Activated CD4-positive, alpha-beta T cell treated with anti-CD3 and anti-CD28 coated beads for 36 hours (primary cell): ENCODE measurements around the gene WDFY3. TPM values are rescaled to one million over a fixed set of nuclear protein-coding genes. Genes with fewer than 3 reads are reported as not detected.
"Not testable (repeated sequence)": the region's sequence is repeated elsewhere in the genome, so short reads cannot be mapped to it uniquely, and the experiment has no call there.

Source experiments
- ATAC-seq: fragments of 200-7000 bp; cut with Tn5 transposase; one replicate; pipeline ENCODE4 v1.10.0; 2021; ENCODE audit warnings: mild to moderate bottlenecking, moderate library complexity
- CTCF ChIA-PET: fragments of 350-600 bp; sonication (Branson Sonifier 250); formaldehyde crosslinking; loops from one replicate; lab custom pipeline; 2021; ENCODE audit warnings: antibody characterized with exemption; lab: Charles Lee
- POLR2A ChIA-PET: fragments of 350-600 bp; sonication (Branson Sonifier 250); formaldehyde crosslinking; loops from one replicate; lab custom pipeline; 2021; ENCODE audit warnings: antibody characterized with exemption, inconsistent platforms; lab: Charles Lee
- DNase-seq: peaks from one replicate; pipeline ENCODE4 v3.0.0-alpha.2; 2020
- H3K27ac Mint-ChIP-seq: one replicate; pipeline ENCODE4 v1.8.0; 2021; ENCODE audit warnings: mixed read lengths
- H3K27me3 Mint-ChIP-seq: one replicate; pipeline ENCODE4 v1.8.0; 2021; ENCODE audit warnings: mixed read lengths
- H3K36me3 Mint-ChIP-seq: one replicate; pipeline ENCODE4 v1.8.0; 2021; ENCODE audit warnings: low read depth, mixed read lengths
- H3K4me1 Mint-ChIP-seq: one replicate; pipeline ENCODE4 v1.8.0; 2021; ENCODE audit warnings: mixed read lengths
- H3K4me3 Mint-ChIP-seq: one replicate; pipeline ENCODE4 v1.8.0; 2021; ENCODE audit warnings: mild to moderate bottlenecking, moderate library complexity, mixed read lengths
- H3K9me3 Mint-ChIP-seq: one replicate; pipeline ENCODE4 v1.8.0; 2021; ENCODE audit warnings: low read depth, mixed read lengths
- intact Hi-C, 2 experiments: fragments of 100-400 bp; cut with DNase I in 1 of 2; cut with micrococcal nuclease in 1 of 2; formaldehyde crosslinking; loops; one replicate each; pipeline versions ENCODE4 v1.14.2 to v1.15.1; 2022 to 2024; cut with DNase I, micrococcal nuclease
- total RNA-seq, 2 experiments: library from RNA; stranded (reverse); gene quantifications; one replicate each; pipeline ENCODE4 v1.2.3, GENCODE V29; 2021

Gene WDFY3
- total RNA-seq, 2 experiments from 2014 or later: 1.8 to 2.3 TPM

- Mint-ChIP-seq H3K27me3 (peaks cover 2% of the 10 kb centered on the region), H3K4me1 (no peaks in the 10 kb centered on the region), H3K4me3 (no peak overlapping the region), H3K27ac (no peak overlapping the region), H3K9me3 (no peaks in the 10 kb centered on the region), H3K36me3 (no peaks in the 10 kb centered on the region)
- POLR2A ChIA-PET: no interaction called here
- no peak for ATAC-seq
- no peak for DNase-seq
- CTCF ChIA-PET: no interaction called here
- intact Hi-C loops: no loop called here
Observed at GRCh38 chr4:84848432-84848831, 118.1 kb downstream of the WDFY3 start.

DNA sequence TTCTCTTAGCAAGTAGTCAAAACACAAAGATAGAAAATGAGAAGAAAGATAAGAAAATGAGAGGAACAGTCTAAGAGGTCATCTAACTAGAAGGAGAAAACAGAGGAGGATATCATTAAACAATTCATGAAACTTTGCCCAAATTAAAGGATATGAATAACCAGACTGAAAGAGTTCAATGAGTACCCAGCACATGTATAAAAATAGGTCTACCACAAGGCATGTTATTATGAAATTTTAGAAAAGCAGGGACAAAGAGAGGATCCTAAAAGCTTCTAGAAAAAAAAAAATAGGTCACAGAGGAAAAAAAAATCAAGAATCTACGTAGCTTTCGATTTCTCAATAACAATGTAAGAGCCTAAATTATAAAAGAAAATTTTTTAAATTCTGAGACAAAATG, 118.5 kb downstream of the WDFY3 start:
- DNase-seq (no peak), ATAC-seq (no peak)
- ChIA-PET CTCF (no interaction called here), POLR2A (interaction anchor here (0.7 kb wide), 1 partner anchor 1064 kb away, joined by 5 read pairs; no protein-coding TSS in a partner anchor)
- no peaks in the 10 kb centered on the region for H3K4me1 Mint-ChIP-seq
- H3K36me3 Mint-ChIP-seq: no peaks in the 10 kb centered on the region
- no peak overlapping the region for H3K27ac Mint-ChIP-seq
- intact Hi-C loops: no loop called here
- H3K27me3 Mint-ChIP-seq: peaks cover 2% of the 10 kb centered on the region
- H3K9me3 Mint-ChIP-seq: no peaks in the 10 kb centered on the region
- H3K4me3 Mint-ChIP-seq: no peak overlapping the region

- Mint-ChIP-seq H3K4me1 (no peaks in the 10 kb centered on the region), H3K27me3 (peaks cover 2% of the 10 kb centered on the region), H3K27ac (no peak overlapping the region), H3K4me3 (no peak overlapping the region), H3K9me3 (no peaks in the 10 kb centered on the region), H3K36me3 (no peaks in the 10 kb centered on the region)
- CTCF ChIA-PET: interaction anchor here (0.9 kb wide), 1 partner anchor 203 kb away, joined by 4 read pairs; no protein-coding TSS in a partner anchor
- POLR2A ChIA-PET: no interaction called here
- ATAC-seq: no peak
- intact Hi-C loops: no loop called here
- DNase-seq: no peak
Observed at GRCh38 chr4:84846985-84847384, 119.5 kb downstream of the WDFY3 start.

DNA sequence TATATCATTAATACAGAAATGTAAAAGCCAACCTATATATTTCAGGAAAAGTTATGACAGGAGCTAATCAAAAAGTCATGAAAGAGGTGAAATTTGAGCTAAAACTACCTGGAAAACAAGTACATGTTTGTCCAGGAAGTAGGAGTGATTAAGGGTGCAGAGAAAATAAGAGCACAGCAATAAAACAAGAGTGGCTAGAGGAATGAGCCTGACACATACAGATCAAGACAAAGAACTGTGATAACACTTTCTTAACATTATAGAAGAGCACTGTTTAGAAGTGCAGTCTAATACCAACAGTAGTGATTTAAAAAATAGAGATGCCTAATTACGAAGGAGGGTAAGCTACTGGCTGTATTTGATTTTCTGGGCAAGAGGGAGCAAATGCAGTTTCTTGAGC, 125.1 kb downstream of the WDFY3 start:
- Mint-ChIP-seq H3K27me3 (no peaks in the 10 kb centered on the region), H3K36me3 (no peaks in the 10 kb centered on the region), H3K4me1 (no peaks in the 10 kb centered on the region), H3K27ac (no peak overlapping the region), H3K9me3 (no peaks in the 10 kb centered on the region), H3K4me3 (no peak overlapping the region)
- intact Hi-C loops: no loop called here
- ChIA-PET POLR2A (no interaction called here), CTCF (no interaction called here)
- no peak for ATAC-seq
- DNase-seq: no peak

- no peaks in the 10 kb centered on the region for H3K4me1 Mint-ChIP-seq
- no peaks in the 10 kb centered on the region for H3K27me3 Mint-ChIP-seq
- no peaks in the 10 kb centered on the region for H3K9me3 Mint-ChIP-seq
- ATAC-seq: no peak
- H3K36me3 Mint-ChIP-seq: no peaks in the 10 kb centered on the region
- CTCF ChIA-PET: no interaction called here
- intact Hi-C loops: no loop called here
- no peak overlapping the region for H3K27ac Mint-ChIP-seq
- POLR2A ChIA-PET: no interaction called here
- no peak for DNase-seq
- no peak overlapping the region for H3K4me3 Mint-ChIP-seq
Observed at GRCh38 chr4:84837751-84838150, 128.7 kb downstream of the WDFY3 start.

DNA sequence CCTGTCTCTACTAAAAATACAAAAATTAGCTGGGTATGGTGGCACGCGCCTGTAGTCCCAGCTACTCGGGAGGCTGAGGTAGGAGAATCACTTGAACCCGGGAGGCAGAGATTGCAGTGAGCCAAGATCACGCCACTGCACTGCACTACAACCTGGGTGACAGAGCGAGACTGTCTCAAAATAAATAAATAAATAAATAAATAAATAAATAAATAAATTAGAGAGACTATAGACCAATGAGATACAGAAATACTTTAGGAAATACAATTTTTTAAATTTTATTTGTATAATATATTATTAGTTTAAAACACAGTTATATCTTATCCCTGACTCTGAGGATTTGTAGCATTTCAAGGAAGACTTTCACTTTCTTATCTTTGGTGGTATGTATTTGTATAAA, 136.9 kb downstream of the WDFY3 start:
- H3K9me3 Mint-ChIP-seq, ATAC-seq, H3K4me3 Mint-ChIP-seq, POLR2A ChIA-PET, H3K36me3 Mint-ChIP-seq, H3K27me3 Mint-ChIP-seq, intact Hi-C loops, H3K4me1 Mint-ChIP-seq, DNase-seq, H3K27ac Mint-ChIP-seq, CTCF ChIA-PET: not testable (repeated sequence)

GRCh38 chr4:84826681-84827080, 139.8 kb downstream of the WDFY3 start:
- H3K4me3 Mint-ChIP-seq: no peak overlapping the region
- no peaks in the 10 kb centered on the region for H3K27me3 Mint-ChIP-seq
- no peak overlapping the region for H3K27ac Mint-ChIP-seq
- no peak for DNase-seq
- ChIA-PET CTCF (no interaction called here), POLR2A (no interaction called here)
- no peaks in the 10 kb centered on the region for H3K36me3 Mint-ChIP-seq
- no peaks in the 10 kb centered on the region for H3K9me3 Mint-ChIP-seq
- ATAC-seq: no peak
- intact Hi-C loops: no loop called here
- no peaks in the 10 kb centered on the region for H3K4me1 Mint-ChIP-seq

- ATAC-seq (no peak), DNase-seq (no peak)
- Mint-ChIP-seq H3K4me3 (no peak overlapping the region), H3K9me3 (no peaks in the 10 kb centered on the region), H3K27ac (no peak overlapping the region), H3K27me3 (no peaks in the 10 kb centered on the region), H3K36me3 (no peaks in the 10 kb centered on the region), H3K4me1 (no peaks in the 10 kb centered on the region)
- CTCF ChIA-PET: no interaction called here
- intact Hi-C loops: no loop called here
- POLR2A ChIA-PET: no interaction called here
Observed at GRCh38 chr4:84825701-84826341, 140.7 kb downstream of the WDFY3 start.

- no peak overlapping the region for H3K27ac Mint-ChIP-seq
- ChIA-PET POLR2A (no interaction called here), CTCF (no interaction called here)
- ATAC-seq (no peak), DNase-seq (no peak)
- peaks cover 1% of the 10 kb centered on the region for H3K27me3 Mint-ChIP-seq
- H3K4me1 Mint-ChIP-seq: no peaks in the 10 kb centered on the region
- H3K36me3 Mint-ChIP-seq: no peaks in the 10 kb centered on the region
- intact Hi-C loops: no loop called here
- H3K4me3 Mint-ChIP-seq: no peak overlapping the region
- H3K9me3 Mint-ChIP-seq: no peaks in the 10 kb centered on the region
Observed at GRCh38 chr4:84821064-84821463, 145.4 kb downstream of the WDFY3 start.

GRCh38 chr4:84814094-84814750, 152.3 kb downstream of the WDFY3 start:
- Mint-ChIP-seq H3K36me3 (no peaks in the 10 kb centered on the region), H3K4me1 (no peaks in the 10 kb centered on the region), H3K9me3 (no peaks in the 10 kb centered on the region), H3K27me3 (peaks cover 2% of the 10 kb centered on the region), H3K4me3 (no peak overlapping the region), H3K27ac (no peak overlapping the region)
- CTCF ChIA-PET: no interaction called here
- POLR2A ChIA-PET: no interaction called here
- intact Hi-C loops: no loop called here
- DNase-seq: no peak
- no peak for ATAC-seq

- H3K27ac Mint-ChIP-seq: no peak overlapping the region
- ChIA-PET CTCF (no interaction called here), POLR2A (no interaction called here)
- DNase-seq: no peak
- intact Hi-C loops: no loop called here
- H3K9me3 Mint-ChIP-seq: no peaks in the 10 kb centered on the region
- H3K4me3 Mint-ChIP-seq: no peak overlapping the region
- H3K36me3 Mint-ChIP-seq: no peaks in the 10 kb centered on the region
- no peaks in the 10 kb centered on the region for H3K27me3 Mint-ChIP-seq
- ATAC-seq: no peak
- H3K4me1 Mint-ChIP-seq: no peaks in the 10 kb centered on the region
Observed at GRCh38 chr4:84809946-84810345, 156.5 kb downstream of the WDFY3 start.

DNA sequence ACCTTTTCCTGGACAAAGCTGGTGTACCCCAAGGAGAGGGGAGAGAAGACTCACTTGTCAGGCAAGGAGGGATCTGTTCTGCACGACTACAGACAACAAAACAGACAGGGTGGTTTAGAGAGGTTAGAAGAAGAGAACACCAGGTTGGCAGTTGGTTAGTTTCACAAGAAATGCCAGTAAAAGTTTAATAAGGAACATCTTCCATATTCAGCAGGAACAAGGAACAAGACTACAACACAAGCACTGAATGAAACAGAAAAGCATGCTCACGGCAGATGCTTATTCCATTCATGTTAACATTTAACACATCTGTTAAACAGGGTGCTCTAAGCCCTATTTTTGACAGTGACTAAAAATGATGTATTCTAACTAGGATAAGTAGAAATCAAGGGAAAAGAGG, 158.2 kb downstream of the WDFY3 start:
- Mint-ChIP-seq H3K36me3 (no peaks in the 10 kb centered on the region), H3K4me3 (no peak overlapping the region), H3K27me3 (no peaks in the 10 kb centered on the region), H3K9me3 (no peaks in the 10 kb centered on the region), H3K27ac (no peak overlapping the region), H3K4me1 (no peaks in the 10 kb centered on the region)
- intact Hi-C loops: no loop called here
- ATAC-seq: no peak
- ChIA-PET CTCF (interaction anchor here (0.5 kb wide), 1 partner anchor 1884 kb away, joined by 4 read pairs; no protein-coding TSS in a partner anchor), POLR2A (no interaction called here)
- DNase-seq: no peak
